ENCODE results near the gene DNAJB8.

DNAJB8 gene

DNA sequence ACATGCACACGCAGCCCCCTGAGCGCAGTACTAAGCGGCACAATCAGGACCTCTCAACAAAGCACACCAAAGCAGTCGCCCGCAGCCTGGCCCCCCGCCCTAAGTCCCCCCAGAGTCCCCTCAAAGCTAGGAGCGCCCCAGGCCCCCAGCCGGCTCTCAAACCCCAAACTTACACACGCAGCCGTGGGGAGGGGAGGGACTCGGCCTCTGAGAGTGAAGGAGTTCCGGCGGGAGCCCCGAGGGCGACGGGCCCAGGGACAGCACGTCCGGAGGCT is 20.8 kb upstream of the DNAJB8 start:
- TF ChIP-seq EP300 (IDR thresholded peaks at IDR 0.05; ENCODE audit: borderline replicate concordance) (no peak), ZBTB7A (IDR thresholded peaks at IDR 0.05; ENCODE audit: low read depth) (no peak), CEBPB (IDR thresholded peaks at IDR 0.05) (no peak), RAD21 (IDR thresholded peaks at IDR 0.05; ENCODE audit: low read depth) (no peak)
- TF ChIP-seq, protein P1, sequence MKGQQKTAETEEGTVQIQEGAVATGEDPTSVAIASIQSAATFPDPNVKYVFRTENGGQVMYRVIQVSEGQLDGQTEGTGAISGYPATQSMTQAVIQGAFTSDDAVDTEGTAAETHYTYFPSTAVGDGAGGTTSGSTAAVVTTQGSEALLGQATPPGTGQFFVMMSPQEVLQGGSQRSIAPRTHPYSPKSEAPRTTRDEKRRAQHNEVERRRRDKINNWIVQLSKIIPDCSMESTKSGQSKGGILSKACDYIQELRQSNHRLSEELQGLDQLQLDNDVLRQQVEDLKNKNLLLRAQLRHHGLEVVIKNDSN (IDR thresholded peaks at IDR 0.05), result no peak

DNA sequence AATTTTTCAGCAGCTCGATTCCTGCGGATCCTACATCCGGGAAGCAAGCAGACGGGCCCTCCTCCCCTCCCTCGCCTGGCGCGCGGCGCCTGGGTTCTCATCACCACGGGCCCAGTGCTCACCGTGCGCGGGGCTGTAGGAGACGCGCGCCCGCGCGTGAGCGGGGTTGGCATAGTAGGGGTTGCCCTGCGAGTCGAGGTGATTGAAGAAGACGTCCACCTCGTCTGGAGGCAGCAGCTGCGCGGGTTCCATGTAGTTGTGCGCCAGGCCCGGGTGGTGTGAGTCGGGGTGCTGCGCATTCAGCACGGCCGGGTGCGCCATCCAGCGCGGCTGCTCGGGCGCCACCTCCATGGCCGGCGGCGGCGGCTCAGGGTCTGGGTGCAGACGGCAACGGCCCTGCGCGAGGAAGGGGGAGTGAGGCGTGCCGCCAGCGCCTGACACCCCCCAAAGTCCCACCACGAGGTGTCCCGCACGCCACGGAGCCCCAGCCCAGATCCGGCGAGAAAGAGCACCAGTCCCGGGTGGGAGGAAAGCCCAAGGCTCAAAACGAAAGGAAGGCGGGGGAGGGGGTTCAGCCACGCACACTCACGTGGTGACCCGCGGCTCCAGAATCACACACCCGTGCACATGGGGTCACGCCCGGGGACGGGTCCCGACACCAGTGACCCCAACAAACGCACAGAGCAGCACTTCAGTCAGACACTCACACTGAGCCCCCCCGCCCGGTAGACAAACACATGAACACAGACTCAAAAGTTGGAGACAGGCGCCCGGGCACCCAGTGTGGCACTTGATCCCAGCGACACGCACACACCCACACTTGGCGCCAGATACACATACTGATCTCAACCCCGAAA is 20.2 kb upstream of the DNAJB8 start:
- TF ChIP-seq, protein P2, sequence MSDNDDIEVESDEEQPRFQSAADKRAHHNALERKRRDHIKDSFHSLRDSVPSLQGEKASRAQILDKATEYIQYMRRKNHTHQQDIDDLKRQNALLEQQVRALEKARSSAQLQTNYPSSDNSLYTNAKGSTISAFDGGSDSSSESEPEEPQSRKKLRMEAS (IDR thresholded peaks at IDR 0.05), result no peak
- TF ChIP-seq ZBTB7A (IDR thresholded peaks at IDR 0.05; ENCODE audit: low read depth) (no peak), RAD21 (IDR thresholded peaks at IDR 0.05; ENCODE audit: low read depth) (no peak), EP300 (IDR thresholded peaks at IDR 0.05; ENCODE audit: borderline replicate concordance) (no peak), FOXM1 (IDR thresholded peaks at IDR 0.05; ENCODE audit: borderline replicate concordance, low read depth) (no peak), TAF1 (IDR thresholded peaks at IDR 0.05; ENCODE audit: low read depth) (no peak), CREB1 (IDR thresholded peaks at IDR 0.05; ENCODE audit: low read depth) (no peak), TEAD4 (IDR thresholded peaks at IDR 0.05) (no peak), NFIC (IDR thresholded peaks at IDR 0.05) (no peak), EGR1 (IDR thresholded peaks at IDR 0.05) (no peak), YY1 (IDR thresholded peaks at IDR 0.05; ENCODE audit: low read depth) (no peak), CEBPB (IDR thresholded peaks at IDR 0.05) (no peak), TCF12 (IDR thresholded peaks at IDR 0.05; ENCODE audit: low read depth) (no peak)
- TF ChIP-seq, protein P3, sequence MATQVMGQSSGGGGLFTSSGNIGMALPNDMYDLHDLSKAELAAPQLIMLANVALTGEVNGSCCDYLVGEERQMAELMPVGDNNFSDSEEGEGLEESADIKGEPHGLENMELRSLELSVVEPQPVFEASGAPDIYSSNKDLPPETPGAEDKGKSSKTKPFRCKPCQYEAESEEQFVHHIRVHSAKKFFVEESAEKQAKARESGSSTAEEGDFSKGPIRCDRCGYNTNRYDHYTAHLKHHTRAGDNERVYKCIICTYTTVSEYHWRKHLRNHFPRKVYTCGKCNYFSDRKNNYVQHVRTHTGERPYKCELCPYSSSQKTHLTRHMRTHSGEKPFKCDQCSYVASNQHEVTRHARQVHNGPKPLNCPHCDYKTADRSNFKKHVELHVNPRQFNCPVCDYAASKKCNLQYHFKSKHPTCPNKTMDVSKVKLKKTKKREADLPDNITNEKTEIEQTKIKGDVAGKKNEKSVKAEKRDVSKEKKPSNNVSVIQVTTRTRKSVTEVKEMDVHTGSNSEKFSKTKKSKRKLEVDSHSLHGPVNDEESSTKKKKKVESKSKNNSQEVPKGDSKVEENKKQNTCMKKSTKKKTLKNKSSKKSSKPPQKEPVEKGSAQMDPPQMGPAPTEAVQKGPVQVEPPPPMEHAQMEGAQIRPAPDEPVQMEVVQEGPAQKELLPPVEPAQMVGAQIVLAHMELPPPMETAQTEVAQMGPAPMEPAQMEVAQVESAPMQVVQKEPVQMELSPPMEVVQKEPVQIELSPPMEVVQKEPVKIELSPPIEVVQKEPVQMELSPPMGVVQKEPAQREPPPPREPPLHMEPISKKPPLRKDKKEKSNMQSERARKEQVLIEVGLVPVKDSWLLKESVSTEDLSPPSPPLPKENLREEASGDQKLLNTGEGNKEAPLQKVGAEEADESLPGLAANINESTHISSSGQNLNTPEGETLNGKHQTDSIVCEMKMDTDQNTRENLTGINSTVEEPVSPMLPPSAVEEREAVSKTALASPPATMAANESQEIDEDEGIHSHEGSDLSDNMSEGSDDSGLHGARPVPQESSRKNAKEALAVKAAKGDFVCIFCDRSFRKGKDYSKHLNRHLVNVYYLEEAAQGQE (IDR thresholded peaks at IDR 0.05; ENCODE audit: low read depth), result no peak
- TF ChIP-seq, protein P1 (IDR thresholded peaks at IDR 0.05), result no peak

DNA sequence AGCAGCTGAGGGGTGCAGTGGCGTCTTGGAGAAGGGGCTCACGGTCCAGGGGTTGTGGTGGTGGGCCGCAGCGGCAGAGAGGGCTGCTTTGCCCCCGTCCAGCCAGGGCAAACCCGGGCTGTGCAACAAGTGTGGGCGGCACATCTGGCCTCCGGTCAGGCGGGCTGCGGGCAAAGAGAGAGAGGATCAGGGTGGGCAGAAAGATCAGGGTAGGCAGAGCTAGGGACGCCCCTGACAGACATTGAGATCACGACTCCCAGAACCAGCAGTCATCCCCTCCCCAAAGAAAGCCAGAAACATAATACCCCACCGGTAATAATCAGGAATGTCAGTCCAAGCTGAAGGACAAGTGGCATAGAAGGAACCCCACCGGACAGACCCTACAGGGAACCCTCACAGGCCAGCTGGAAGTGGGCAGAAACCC is 19.5 kb upstream of the DNAJB8 start:
- TF ChIP-seq TAF1 (IDR thresholded peaks at IDR 0.05; ENCODE audit: low read depth) (no peak), ZBTB7A (IDR thresholded peaks at IDR 0.05; ENCODE audit: low read depth) (no peak), EP300 (IDR thresholded peaks at IDR 0.05; ENCODE audit: borderline replicate concordance) (no peak), FOXM1 (IDR thresholded peaks at IDR 0.05; ENCODE audit: borderline replicate concordance, low read depth) (no peak), RAD21 (IDR thresholded peaks at IDR 0.05; ENCODE audit: low read depth) (no peak), CEBPB (IDR thresholded peaks at IDR 0.05) (no peak), EGR1 (IDR thresholded peaks at IDR 0.05) (no peak), NFIC (IDR thresholded peaks at IDR 0.05) (no peak), CREB1 (IDR thresholded peaks at IDR 0.05; ENCODE audit: low read depth) (no peak), TCF12 (IDR thresholded peaks at IDR 0.05; ENCODE audit: low read depth) (no peak), TEAD4 (IDR thresholded peaks at IDR 0.05) (no peak), YY1 (IDR thresholded peaks at IDR 0.05; ENCODE audit: low read depth) (no peak)
- TF ChIP-seq, protein P1 (IDR thresholded peaks at IDR 0.05), result no peak
- TF ChIP-seq, protein P3 (IDR thresholded peaks at IDR 0.05; ENCODE audit: low read depth), result no peak
- TF ChIP-seq, protein P2 (IDR thresholded peaks at IDR 0.05), result no peak

DNA sequence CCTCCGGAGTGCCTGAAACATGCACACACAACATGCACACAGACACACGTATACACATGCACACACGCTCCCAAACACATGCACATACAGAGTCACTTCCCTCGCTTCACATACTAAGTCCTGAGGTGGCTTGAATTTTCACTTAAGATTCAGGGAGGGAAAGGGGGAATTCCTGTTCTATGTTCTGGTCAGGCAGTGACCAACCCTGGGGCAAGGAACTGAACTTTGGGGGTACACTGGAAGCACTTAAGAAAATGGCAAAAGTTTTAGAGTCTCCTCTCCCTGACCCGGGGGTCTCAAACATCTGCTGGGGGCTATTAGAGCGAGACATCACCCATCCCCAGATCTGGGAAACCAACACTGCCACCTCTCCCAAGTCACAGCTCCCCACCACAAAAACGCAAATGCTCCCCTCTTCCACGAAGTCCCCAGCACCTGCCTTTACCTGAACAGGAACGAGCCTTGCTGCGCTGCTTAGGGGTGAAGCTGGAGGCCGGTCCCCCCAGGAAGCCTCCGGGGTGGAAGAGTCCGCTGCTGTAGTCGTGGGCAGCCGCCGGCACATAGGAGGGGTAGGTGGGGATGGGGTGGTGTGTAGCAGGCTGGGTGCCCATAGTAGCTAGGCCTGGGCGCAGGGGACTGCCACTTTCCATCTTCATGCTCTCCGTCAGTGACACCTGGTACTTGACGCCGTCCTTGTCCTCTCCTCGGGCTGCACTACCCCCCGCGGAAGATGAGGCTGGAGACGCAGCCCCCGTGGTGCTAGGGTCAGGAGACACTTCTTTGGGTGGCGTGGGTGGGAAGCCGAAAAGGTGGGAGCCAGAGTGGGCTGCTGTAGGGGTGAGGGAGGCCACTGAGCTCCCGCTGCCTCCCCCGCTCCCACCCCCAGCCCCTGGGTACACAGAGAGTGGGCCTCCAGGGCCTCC is 18.9 kb upstream of the DNAJB8 start:
- TF ChIP-seq TAF1 (IDR thresholded peaks at IDR 0.05; ENCODE audit: low read depth) (no peak), NFIC (IDR thresholded peaks at IDR 0.05) (no peak), TCF12 (IDR thresholded peaks at IDR 0.05; ENCODE audit: low read depth) (no peak), CREB1 (IDR thresholded peaks at IDR 0.05; ENCODE audit: low read depth) (no peak)
- TF ChIP-seq, protein P1 (IDR thresholded peaks at IDR 0.05), result no peak

All from Ishikawa (cell line).